Heart left ventricle (tissue), 13 donors: ENCODE data around the gene GNPDA1.

Source experiments
- CTCF ChIP-seq, 12 donors: fragments of 200-600 bp; sonication (generic) in 4 of 12; IDR thresholded peaks; one replicate each; pipeline versions ENCODE4 v1.5.0 to v1.8.0; 2018 to 2022; ENCODE audit warnings: antibody characterized with exemption in 12 of 12, mild to moderate bottlenecking in 5 of 12
- POLR2A ChIP-seq, 2 donors: fragments of 450-650 bp; IDR thresholded peaks; one replicate each; pipeline ENCODE4 v1.6.1; 2017; ENCODE audit warnings: antibody characterized with exemption in 2 of 2, mild to moderate bottlenecking in 2 of 2, moderate library complexity in 2 of 2
- donor health status: ischemic (EF 13 %, LVEDD 7.1; RV severe dilation, severe dysfunction).
- donor health status: DM: no; HTN: yes; CAD: no.
- donor health status: DM: no; HTN: no; CAD: no.
- donor health status: ischemic (EF 25% LVEDD 6.9; RV normal size, moderate dysfunction).
- donor health status: ischemic (EF 25% LVEDD 5.7; RV mildly dilated, moderate dysfunction).
- donor health status: ischemic (EF 35%, LVEDD 5.7; RV mildly dilated, moderate dysfunction).
- donor health status: nonischemic (EF 11% LVEDD 7.7; RV severe dilation, severe dysfunction).
- donor health status: DM: yes; HTN: yes; CAD: no.
- donor health status: PGD.
- donor health status: ischemic (EF 29% LVEDD 5.4; RV normal size, mild dysfunction).
- donor health status: nonischemic (EF 23%, LVEDD 6.1; RV moderate dilation, normal function).

- TF ChIP-seq CTCF (IDR thresholded peaks at IDR 0.05) (no peak), POLR2A (IDR thresholded peaks at IDR 0.05) (no peak)
Measured at GRCh38 chr5:141982626-141983025, 30.2 kb downstream of the GNPDA1 start.
